ENCODE data around the gene POLR3A. TPM values are rescaled to one million over a fixed set of nuclear protein-coding genes. Genes with fewer than 3 reads are reported as not detected.

Gene POLR3A
- total RNA-seq, 1 experiment from 2014 or later, result 38.0 TPM

DNA sequence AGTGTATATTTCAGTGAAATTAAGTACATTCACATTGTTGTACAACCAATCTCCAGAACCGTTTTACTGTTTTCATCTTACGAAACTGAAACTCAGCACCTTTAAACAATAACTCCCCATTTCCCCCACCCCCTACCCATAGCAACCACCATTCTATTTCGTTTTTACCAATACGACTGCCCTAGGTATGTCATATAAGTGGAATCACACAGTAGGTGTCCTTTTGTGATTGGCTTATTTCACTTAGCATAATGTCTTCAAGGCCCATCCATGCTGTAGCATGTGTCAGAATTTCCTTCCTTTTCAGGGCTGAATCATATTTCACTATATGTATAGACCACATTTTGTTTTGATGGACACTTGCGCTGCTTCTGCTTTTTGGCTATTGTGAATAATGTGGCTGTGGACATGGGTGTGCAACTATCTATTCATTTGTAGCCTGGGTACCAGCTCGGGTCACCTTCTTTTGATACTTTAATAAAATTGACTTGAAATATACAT is 68.4 kb downstream of the POLR3A start:
- H4K20me1 ChIP-seq (ENCODE audit: control insufficient read depth, insufficient read depth, insufficient read length), result no peaks in the 10 kb centered on the region
- no peaks in the 10 kb centered on the region for H3K23me2 ChIP-seq (ENCODE audit: insufficient read length, low read depth, low read length, poor library complexity, severe bottlenecking)
- H2AK5ac ChIP-seq (ENCODE audit: insufficient read length, low read length), result no peak overlapping the region
- no peak overlapping the region for H2BK20ac ChIP-seq (ENCODE audit: low read depth, low read length, poor library complexity, severe bottlenecking)
- H2BK5ac ChIP-seq (ENCODE audit: insufficient read length, low read length), result no peak overlapping the region
- no peak overlapping the region for H4K91ac ChIP-seq (ENCODE audit: insufficient read length, low read depth, low read length)
- no peak overlapping the region for H2BK15ac ChIP-seq (ENCODE audit: low read depth, low read length)
- no peaks in the 10 kb centered on the region for H3K4me1 ChIP-seq (ENCODE audit: insufficient read depth, low read length)
- TF ChIP-seq, protein P1, sequence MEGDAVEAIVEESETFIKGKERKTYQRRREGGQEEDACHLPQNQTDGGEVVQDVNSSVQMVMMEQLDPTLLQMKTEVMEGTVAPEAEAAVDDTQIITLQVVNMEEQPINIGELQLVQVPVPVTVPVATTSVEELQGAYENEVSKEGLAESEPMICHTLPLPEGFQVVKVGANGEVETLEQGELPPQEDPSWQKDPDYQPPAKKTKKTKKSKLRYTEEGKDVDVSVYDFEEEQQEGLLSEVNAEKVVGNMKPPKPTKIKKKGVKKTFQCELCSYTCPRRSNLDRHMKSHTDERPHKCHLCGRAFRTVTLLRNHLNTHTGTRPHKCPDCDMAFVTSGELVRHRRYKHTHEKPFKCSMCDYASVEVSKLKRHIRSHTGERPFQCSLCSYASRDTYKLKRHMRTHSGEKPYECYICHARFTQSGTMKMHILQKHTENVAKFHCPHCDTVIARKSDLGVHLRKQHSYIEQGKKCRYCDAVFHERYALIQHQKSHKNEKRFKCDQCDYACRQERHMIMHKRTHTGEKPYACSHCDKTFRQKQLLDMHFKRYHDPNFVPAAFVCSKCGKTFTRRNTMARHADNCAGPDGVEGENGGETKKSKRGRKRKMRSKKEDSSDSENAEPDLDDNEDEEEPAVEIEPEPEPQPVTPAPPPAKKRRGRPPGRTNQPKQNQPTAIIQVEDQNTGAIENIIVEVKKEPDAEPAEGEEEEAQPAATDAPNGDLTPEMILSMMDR (conservative IDR thresholded peaks at IDR 0.05), result no peak
- H4K5ac ChIP-seq (ENCODE audit: insufficient read length, low read depth, low read length), result no peak overlapping the region
- no peak for DNase-seq
- H2AFZ ChIP-seq (ENCODE audit: low read length), result no peak overlapping the region
- no peak overlapping the region for H2BK12ac ChIP-seq (ENCODE audit: insufficient read length, low read depth, low read length)
- no peak overlapping the region for H3K27ac ChIP-seq (ENCODE audit: insufficient read length, low read depth, low read length)
- H4K8ac ChIP-seq (replicated peaks; ENCODE audit: insufficient read length, low read depth, low read length), result no peak overlapping the region
- peaks cover 14% of the 10 kb centered on the region for H3K9me3 ChIP-seq (ENCODE audit: control insufficient read depth, low read depth, low read length)
- no peak overlapping the region for H3K56ac ChIP-seq (ENCODE audit: insufficient read length, low read depth, low read length)
- H3K36me3 Mint-ChIP-seq (ENCODE audit: insufficient read depth in 1 of 3, low read depth in 3 of 3), result peaks cover 13 to 18% (median 17%) of the 10 kb centered on the region in 3 experiments
- no peak overlapping the region for H3K4ac ChIP-seq (ENCODE audit: low read depth, low read length)
- no peak overlapping the region for H2BK120ac ChIP-seq (ENCODE audit: low read depth, low read length, poor library complexity, severe bottlenecking)
- no peaks in the 10 kb centered on the region for H3K79me1 ChIP-seq (ENCODE audit: insufficient read depth, low read depth, low read length, poor library complexity, severe bottlenecking)
- no peak overlapping the region for H3K14ac ChIP-seq (ENCODE audit: insufficient read depth, low read length)
- H3K18ac ChIP-seq (ENCODE audit: insufficient read length, low read depth, low read length), result no peak overlapping the region
- peaks cover 20 to 22% of the 10 kb centered on the region in 2 experiments for H3K9me3 Mint-ChIP-seq
- H3K27ac Mint-ChIP-seq, result no peak overlapping the region
- no peaks in the 10 kb centered on the region for H3K27me3 ChIP-seq (ENCODE audit: insufficient read depth, low read length)
- H3K79me2 ChIP-seq (ENCODE audit: insufficient read depth, low read length), result no peaks in the 10 kb centered on the region
- H3K27me3 Mint-ChIP-seq (ENCODE audit: low read depth), result no peaks in the 10 kb centered on the region
- peaks cover 6% of the 10 kb centered on the region in 2 experiments for H3K4me1 Mint-ChIP-seq
- no peak overlapping the region for H3K4me3 Mint-ChIP-seq
- no peak overlapping the region for H3K4me2 ChIP-seq (ENCODE audit: insufficient read depth, insufficient read length, low read length)
- H3K9ac ChIP-seq (ENCODE audit: extremely low read depth, insufficient read length, low read length), result no peak overlapping the region
- WGBS (ENCODE audit: extremely low coverage, insufficient read length, low lambda C conversion rate), result 100% methylated on average over 3 of the region's 6 CpGs
- H3K23ac ChIP-seq (ENCODE audit: insufficient read length, low read depth, low read length), result no peak overlapping the region
- no peak overlapping the region for H3T11ph ChIP-seq (ENCODE audit: low read length)
